Cardiac muscle cell (in vitro differentiated cells and primary cell): ENCODE results near the gene RESP18. TPM values are rescaled to one million over a fixed set of nuclear protein-coding genes. Genes with fewer than 3 reads are reported as not detected.
A peak's percentile ranks its signal among the peaks of the same experiment; 100 is the strongest.

Source experiments
- DNase-seq, 2 donors: peaks; one replicate each; pipeline versions ENCODE4 v3.0.0 to v3.0.0-alpha.2; 2010 to 2017; ENCODE audit warnings: low read depth in 1 of 2, low spot score in 1 of 2
- H3K27ac ChIP-seq: fragments of 200-600 bp; sonication (generic); 2 replicates; pipeline ENCODE4 v1.5.1; 2016
- H3K27me3 ChIP-seq: fragments of 200-600 bp; sonication (generic); 2 replicates; pipeline ENCODE4 v1.6.0; 2016; ENCODE audit warnings: control low read depth
- H3K36me3 ChIP-seq: fragments of 200-600 bp; sonication (generic); 2 replicates; pipeline ENCODE4 v1.5.1; 2016; ENCODE audit warnings: control low read depth
- H3K4me1 ChIP-seq: fragments of 200-600 bp; sonication (generic); 2 replicates; pipeline ENCODE4 v1.8.1; 2017; ENCODE audit warnings: low read depth, mild to moderate bottlenecking, mixed run types
- H3K4me3 ChIP-seq: fragments of 200-600 bp; sonication (generic); 2 replicates; pipeline ENCODE4 v1.5.1; 2016; ENCODE audit warnings: mild to moderate bottlenecking
- H3K9me3 ChIP-seq: fragments of 200-600 bp; sonication (generic); 2 replicates; pipeline ENCODE4 v1.5.1; 2017; ENCODE audit warnings: low read depth, mild to moderate bottlenecking, control low read depth
- CTCF ChIP-seq: IDR thresholded peaks from 2 replicates; pipeline ENCODE4 v1.5.1; 2012; ENCODE audit warnings: low read depth, mild to moderate bottlenecking, low read length
- polyA plus RNA-seq: library from polyadenylated mRNA; unstranded; fragments of >200 nt; fragmentation: Nextera tagmentation; extraction: Ambion mirVana; gene quantifications from 2 replicates; pipeline ENCODE4 v1.2.1, GENCODE V29; 2016
- total RNA-seq: library from RNA; depleted of rRNA; stranded (reverse); fragments of >200 nt; gene quantifications from 2 replicates; pipeline ENCODE4 v1.2.3, GENCODE V29; 2016

RESP18 gene
- total RNA-seq = not detected in 2 replicates
- polyA plus RNA-seq = not detected in 2 replicates

- H3K36me3 ChIP-seq = no peaks in the 10 kb centered on the region
- no peak within 1 kb of the TSS for H3K4me3 ChIP-seq
- H3K9me3 ChIP-seq = no peaks in the 10 kb centered on the region
- no peaks in the 10 kb centered on the region for H3K4me1 ChIP-seq
- no peak for TF ChIP-seq CTCF
- no peak for DNase-seq
- H3K27ac ChIP-seq = no peak within 1 kb of the TSS
- peaks cover 96% of the 10 kb centered on the region for H3K27me3 ChIP-seq
Observed at GRCh38 chr2:219332542-219332941, at the start of gene RESP18. Gene RESP18, minus strand, starts transcription at chr2:219332744.

GRCh38 chr2:219381448-219381847 is 48.9 kb upstream of the RESP18 start:
- DNase-seq = peak in 1 of 2 donors; percentile 43
- H3K9me3 ChIP-seq = no peaks in the 10 kb centered on the region
- H3K4me1 ChIP-seq = peaks cover 1% of the 10 kb centered on the region
- peaks cover 13% of the 10 kb centered on the region for H3K36me3 ChIP-seq
- no peak overlapping the region for H3K4me3 ChIP-seq
- no peak for TF ChIP-seq CTCF
- H3K27me3 ChIP-seq = no peaks in the 10 kb centered on the region
- H3K27ac ChIP-seq = peak overlapping the region; percentile 39

GRCh38 chr2:219380926-219381325 is 48.4 kb upstream of the RESP18 start:
- Histone ChIP-seq H3K27ac (peak overlapping the region; percentile 39), H3K36me3 (peaks cover 11% of the 10 kb centered on the region), H3K27me3 (no peaks in the 10 kb centered on the region), H3K9me3 (no peaks in the 10 kb centered on the region), H3K4me1 (no peaks in the 10 kb centered on the region), H3K4me3 (no peak overlapping the region)
- no peak for DNase-seq
- no peak for TF ChIP-seq CTCF

- Histone ChIP-seq H3K4me1 (no peaks in the 10 kb centered on the region), H3K27ac (no peak overlapping the region), H3K4me3 (no peak overlapping the region), H3K36me3 (peaks cover 8% of the 10 kb centered on the region), H3K27me3 (no peaks in the 10 kb centered on the region), H3K9me3 (no peaks in the 10 kb centered on the region)
- TF ChIP-seq CTCF = no peak
- DNase-seq = no peak
Observed at GRCh38 chr2:219378163-219378851, 45.8 kb upstream of the RESP18 start.

GRCh38 chr2:219369447-219369861 is 36.9 kb upstream of the RESP18 start:
- Histone ChIP-seq H3K27ac (no peak overlapping the region), H3K4me3 (no peak overlapping the region), H3K4me1 (no peaks in the 10 kb centered on the region), H3K9me3 (no peaks in the 10 kb centered on the region), H3K36me3 (peaks cover 5% of the 10 kb centered on the region), H3K27me3 (no peaks in the 10 kb centered on the region)
- no peak for TF ChIP-seq CTCF
- peak in 1 of 2 donors; percentile 85 for DNase-seq
